ENCODE results near the gene TMEM42. TPM values are rescaled to one million over a fixed set of nuclear protein-coding genes. Genes with fewer than 3 reads are reported as not detected.

Gene TMEM42
- total and polyA plus RNA-seq, 8 donors, result 14.2 to 26.0 (median 22.4) TPM

DNA sequence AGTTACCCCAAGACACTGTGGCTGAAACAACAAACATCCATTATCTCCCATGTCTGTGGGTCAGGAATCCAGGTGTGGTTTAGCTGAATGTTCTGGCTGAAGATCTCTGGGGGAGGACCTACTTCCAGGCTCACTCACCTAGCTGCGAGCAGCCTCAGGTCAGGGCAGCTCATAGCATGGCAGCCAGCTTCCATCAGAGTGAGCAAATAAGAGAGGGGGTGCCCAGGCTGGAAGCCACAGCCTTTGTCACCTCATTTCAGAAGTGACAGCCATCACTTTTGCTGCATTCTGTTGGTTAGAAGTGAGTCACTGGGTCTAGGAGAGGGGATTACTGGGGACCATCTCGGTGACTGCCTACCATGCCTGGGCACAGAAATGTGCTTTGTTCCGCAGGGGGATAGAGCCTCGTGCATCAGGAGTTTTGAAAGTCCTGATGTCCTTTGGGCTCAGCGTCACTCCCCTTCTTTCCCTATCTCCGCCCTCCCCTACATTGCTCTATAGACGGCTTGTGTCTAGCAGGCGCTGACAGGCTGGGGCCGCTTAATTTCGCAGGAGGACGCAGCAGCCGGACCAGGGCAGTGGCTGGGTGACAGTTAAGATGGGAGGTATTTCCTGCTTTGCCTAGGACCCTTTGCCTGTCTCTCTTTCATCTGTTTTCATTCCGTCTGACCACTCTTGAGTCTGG lies 38.1 kb downstream of the TMEM42 start:
- DNase-seq (no peak), ATAC-seq (no peak)
- TF ChIP-seq, protein P1, sequence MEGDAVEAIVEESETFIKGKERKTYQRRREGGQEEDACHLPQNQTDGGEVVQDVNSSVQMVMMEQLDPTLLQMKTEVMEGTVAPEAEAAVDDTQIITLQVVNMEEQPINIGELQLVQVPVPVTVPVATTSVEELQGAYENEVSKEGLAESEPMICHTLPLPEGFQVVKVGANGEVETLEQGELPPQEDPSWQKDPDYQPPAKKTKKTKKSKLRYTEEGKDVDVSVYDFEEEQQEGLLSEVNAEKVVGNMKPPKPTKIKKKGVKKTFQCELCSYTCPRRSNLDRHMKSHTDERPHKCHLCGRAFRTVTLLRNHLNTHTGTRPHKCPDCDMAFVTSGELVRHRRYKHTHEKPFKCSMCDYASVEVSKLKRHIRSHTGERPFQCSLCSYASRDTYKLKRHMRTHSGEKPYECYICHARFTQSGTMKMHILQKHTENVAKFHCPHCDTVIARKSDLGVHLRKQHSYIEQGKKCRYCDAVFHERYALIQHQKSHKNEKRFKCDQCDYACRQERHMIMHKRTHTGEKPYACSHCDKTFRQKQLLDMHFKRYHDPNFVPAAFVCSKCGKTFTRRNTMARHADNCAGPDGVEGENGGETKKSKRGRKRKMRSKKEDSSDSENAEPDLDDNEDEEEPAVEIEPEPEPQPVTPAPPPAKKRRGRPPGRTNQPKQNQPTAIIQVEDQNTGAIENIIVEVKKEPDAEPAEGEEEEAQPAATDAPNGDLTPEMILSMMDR (IDR thresholded peaks at IDR 0.05), result no peak
- peaks cover 0 to 27% of the 10 kb centered on the region in 2 donors for H3K27me3 ChIP-seq
- H3K36me3 ChIP-seq, result no peaks in the 10 kb centered on the region
- H3K9me3 ChIP-seq, result no peaks in the 10 kb centered on the region
- intact Hi-C loops (cut with DNase I), result no loop called here
- H3K4me1 ChIP-seq, result no peaks in the 10 kb centered on the region
- no peak overlapping the region for H3K4me3 ChIP-seq
- no peak overlapping the region for H3K27ac ChIP-seq

DNA sequence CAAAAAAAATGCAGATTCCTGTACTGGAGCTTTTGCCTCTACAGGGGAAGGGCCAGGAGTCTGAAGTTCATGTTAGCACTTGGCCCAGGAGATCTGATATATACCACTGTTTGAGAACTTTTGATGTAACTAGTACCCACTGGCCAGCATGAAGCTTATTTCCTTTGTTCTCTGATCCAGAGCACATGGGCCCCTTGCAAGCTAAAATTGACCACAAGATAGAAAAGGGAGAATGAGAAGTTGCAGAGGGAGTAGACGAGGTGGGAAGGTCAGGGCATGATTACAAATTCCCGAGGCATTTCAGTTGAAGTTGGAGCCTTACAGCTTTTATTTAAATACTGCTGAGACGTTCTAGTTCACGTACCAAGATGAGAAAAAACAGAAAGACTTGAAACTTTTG lies 40.9 kb downstream of the TMEM42 start:
- Histone ChIP-seq H3K27ac (no peak overlapping the region), H3K36me3 (no peaks in the 10 kb centered on the region), H3K4me1 (no peaks in the 10 kb centered on the region), H3K27me3 (peaks cover 0 to 27% of the 10 kb centered on the region in 2 donors), H3K9me3 (no peaks in the 10 kb centered on the region), H3K4me3 (no peak overlapping the region)
- intact Hi-C loops (cut with DNase I), result no loop called here
- ATAC-seq (no peak), DNase-seq (no peak)
- TF ChIP-seq, protein P1 (IDR thresholded peaks at IDR 0.05), result no peak

DNA sequence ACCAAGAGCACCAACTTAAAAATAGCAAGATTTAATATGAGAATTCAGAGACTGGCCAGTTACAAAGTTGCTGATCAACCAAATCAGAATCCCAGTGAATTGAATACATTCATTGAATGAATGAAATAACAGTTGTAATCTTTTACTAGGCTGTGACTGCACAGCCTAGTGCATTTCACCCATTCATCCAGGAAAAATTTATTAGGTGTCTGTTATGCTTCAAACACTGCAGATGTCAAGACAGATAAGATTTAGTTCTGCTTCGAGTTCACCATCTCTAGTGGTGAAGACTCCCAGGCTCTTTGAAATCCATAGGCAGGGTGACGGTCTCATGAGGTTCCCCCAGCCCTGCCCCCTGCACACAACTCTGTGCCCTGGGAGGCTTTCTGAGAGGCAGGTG lies 41.6 kb downstream of the TMEM42 start:
- TF ChIP-seq, protein P1 (IDR thresholded peaks at IDR 0.05), result no peak
- no peaks in the 10 kb centered on the region for H3K36me3 ChIP-seq
- ATAC-seq (no peak), DNase-seq (no peak)
- no peak overlapping the region for H3K27ac ChIP-seq
- intact Hi-C loops (cut with DNase I), result no loop called here
- H3K9me3 ChIP-seq, result no peaks in the 10 kb centered on the region
- no peaks in the 10 kb centered on the region for H3K4me1 ChIP-seq
- no peak overlapping the region for H3K4me3 ChIP-seq
- peaks cover 0 to 25% of the 10 kb centered on the region in 2 donors for H3K27me3 ChIP-seq

DNA sequence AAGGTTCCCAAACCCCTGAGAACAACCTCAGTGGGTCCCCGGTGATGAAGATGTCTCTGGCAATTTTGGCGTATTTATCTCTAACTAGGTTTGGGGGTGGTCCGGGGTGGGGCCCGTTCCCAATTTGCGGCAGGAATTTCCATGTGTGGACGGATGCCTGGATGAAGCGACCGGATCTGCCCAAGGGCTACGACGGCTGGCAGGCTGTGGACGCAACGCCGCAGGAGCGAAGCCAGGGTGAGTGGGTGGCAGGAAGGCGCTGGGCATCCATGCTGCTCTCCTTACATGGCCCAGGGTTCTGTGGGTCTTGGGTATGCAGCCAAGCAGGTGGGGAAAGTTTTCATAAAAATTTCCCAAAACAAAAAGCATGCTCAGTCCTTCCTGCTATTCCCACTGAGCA lies 42.0 kb downstream of the TMEM42 start:
- no peak overlapping the region for H3K4me3 ChIP-seq
- TF ChIP-seq, protein P1 (IDR thresholded peaks at IDR 0.05), result no peak
- H3K27ac ChIP-seq, result no peak overlapping the region
- H3K27me3 ChIP-seq, result peaks cover 0 to 21% of the 10 kb centered on the region in 2 donors
- H3K9me3 ChIP-seq, result no peaks in the 10 kb centered on the region
- no peak for ATAC-seq
- no peak for DNase-seq
- no peaks in the 10 kb centered on the region for H3K36me3 ChIP-seq
- no peaks in the 10 kb centered on the region for H3K4me1 ChIP-seq
- intact Hi-C loops (cut with DNase I), result no loop called here

DNA sequence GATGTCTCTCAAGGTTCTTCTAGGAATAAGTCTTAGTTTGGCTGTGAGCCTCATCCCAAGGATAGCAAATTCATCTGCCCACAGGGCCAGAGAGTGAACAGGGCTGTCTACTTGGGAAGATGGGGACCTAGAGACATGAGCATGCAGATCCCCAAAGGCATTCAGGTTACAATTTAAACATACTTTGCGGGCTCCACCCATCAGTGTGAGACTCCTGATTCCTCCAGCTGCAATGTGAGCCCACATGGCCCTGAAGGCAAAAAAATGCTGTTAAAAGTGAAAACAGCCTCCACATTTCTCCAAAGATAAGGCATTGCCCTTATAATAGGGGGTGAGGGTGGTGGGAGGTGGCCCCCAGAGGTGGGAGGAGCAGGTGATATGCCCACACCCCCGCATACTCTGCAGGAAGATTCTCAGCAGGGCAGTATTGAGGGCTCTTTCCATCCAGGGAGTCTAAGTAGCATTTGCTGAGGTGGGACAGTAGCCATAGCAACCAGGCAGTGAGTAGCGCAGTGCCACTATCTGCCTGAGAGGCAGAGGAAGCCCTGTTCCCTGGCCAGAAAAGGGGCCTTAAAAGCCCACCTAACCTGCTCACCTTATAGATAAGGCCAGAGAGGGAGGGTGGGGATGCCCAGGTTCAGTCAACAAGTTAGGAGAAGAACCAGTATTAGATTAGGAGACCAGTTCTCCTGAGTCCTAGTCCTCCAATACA lies 43.9 kb downstream of the TMEM42 start:
- Histone ChIP-seq H3K9me3 (no peaks in the 10 kb centered on the region), H3K27ac (no peak overlapping the region), H3K4me1 (no peaks in the 10 kb centered on the region), H3K36me3 (no peaks in the 10 kb centered on the region), H3K4me3 (no peak overlapping the region), H3K27me3 (peaks cover 0 to 21% of the 10 kb centered on the region in 2 donors)
- DNase-seq (no peak), ATAC-seq (no peak)
- intact Hi-C loops (cut with DNase I), result no loop called here
- TF ChIP-seq, protein P1 (IDR thresholded peaks at IDR 0.05), result no peak

Measured in left lung (tissue), 10 donors.